Mucosa of descending colon (tissue), 3 donors: Measurements from ENCODE around the gene PTPRM. TPM values are rescaled to one million over a fixed set of nuclear protein-coding genes. Genes with fewer than 3 reads are reported as not detected.
A peak's percentile ranks its signal among the peaks of the same experiment; 100 is the strongest.

Experiments used
- ATAC-seq: fragments of 200-7000 bp; cut with Tn5 transposase; one replicate; pipeline ENCODE4 v1.9.1; 2020; ENCODE audit warnings: mild to moderate bottlenecking, moderate library complexity
- DNase-seq, 3 donors: peaks; one replicate each; pipeline ENCODE4 v3.0.0-alpha.2; 2020
- H3K36me3 ChIP-seq: fragments of 200-600 bp; one replicate; pipeline ENCODE4 v1.8.0; 2021; ENCODE audit warnings: low read depth, mild to moderate bottlenecking
- H3K4me1 ChIP-seq: fragments of 200-600 bp; one replicate; pipeline ENCODE4 v1.8.0; 2021; ENCODE audit warnings: low read depth, mild to moderate bottlenecking
- H3K4me3 ChIP-seq: fragments of 200-600 bp; one replicate; pipeline ENCODE4 v1.8.0; 2021; ENCODE audit warnings: mild to moderate bottlenecking
- H3K9me3 ChIP-seq: fragments of 200-600 bp; one replicate; pipeline ENCODE4 v1.8.0; 2021; ENCODE audit warnings: mild to moderate bottlenecking
- intact Hi-C, 2 donors: fragments of 100-400 bp; cut with DNase I in 1 of 2; cut with micrococcal nuclease in 1 of 2; formaldehyde crosslinking; loops; one replicate each; pipeline versions ENCODE4 v1.11.0 to v1.11.1; 2022; cut with DNase I, micrococcal nuclease
- total RNA-seq, 3 donors: library from RNA; stranded (reverse); fragmentation: NEBNext Ultra II Directional in 2 of 3; extraction: Animal tissue kit (Norgen Biotek cat#: 25700) in 2 of 3; gene quantifications; one replicate each; pipeline versions ENCODE4 v1.2.1 to v1.2.4, GENCODE V29; 2021 to 2023
- TF ChIP-seq, protein P1 (sequence below): fragments of 200-600 bp; IDR thresholded peaks from one replicate; pipeline ENCODE4 v1.8.0; 2022; ENCODE audit warnings: antibody characterized with exemption, mild to moderate bottlenecking
- donor health status: DM: no; HTN: no; CAD: no; lungs with moderate emphysema.
- donor health status: DM: no; HTN: no; CAD: no.
- donor health status: DM: no; HTN: yes; CAD: no.

PTPRM gene
- total RNA-seq, 3 donors from 2014 or later, result 15.3 to 41.1 (median 19.6) TPM

DNA sequence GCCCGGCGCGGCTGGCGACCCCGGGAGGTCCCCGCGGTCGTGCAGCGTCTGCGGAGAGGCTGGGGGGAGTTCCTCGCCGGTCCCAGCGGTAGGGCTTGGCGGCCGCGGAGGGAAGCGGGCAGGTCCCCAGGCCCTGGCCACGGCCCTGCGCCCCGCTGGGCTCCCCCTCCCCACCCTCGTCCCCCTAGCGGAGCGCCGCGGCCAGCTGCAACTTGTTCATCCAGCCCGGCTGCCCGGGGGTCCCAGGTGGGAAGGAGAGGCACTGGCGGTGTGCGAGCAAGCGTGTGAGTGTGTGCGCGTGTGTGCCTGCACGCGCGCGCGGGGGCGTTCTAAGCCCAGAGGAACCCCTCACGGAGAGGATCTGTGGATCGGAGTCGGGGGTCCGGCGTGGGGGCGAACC is 1.3 kb downstream of the PTPRM start:
- H3K4me1 ChIP-seq, result no peaks in the 10 kb centered on the region
- DNase-seq (peak; percentile 23 to 52 (median 44)), ATAC-seq (no peak)
- H3K36me3 ChIP-seq, result no peaks in the 10 kb centered on the region
- H3K9me3 ChIP-seq, result no peaks in the 10 kb centered on the region
- H3K4me3 ChIP-seq, result peak overlapping the region; percentile 30
- TF ChIP-seq, protein P1, sequence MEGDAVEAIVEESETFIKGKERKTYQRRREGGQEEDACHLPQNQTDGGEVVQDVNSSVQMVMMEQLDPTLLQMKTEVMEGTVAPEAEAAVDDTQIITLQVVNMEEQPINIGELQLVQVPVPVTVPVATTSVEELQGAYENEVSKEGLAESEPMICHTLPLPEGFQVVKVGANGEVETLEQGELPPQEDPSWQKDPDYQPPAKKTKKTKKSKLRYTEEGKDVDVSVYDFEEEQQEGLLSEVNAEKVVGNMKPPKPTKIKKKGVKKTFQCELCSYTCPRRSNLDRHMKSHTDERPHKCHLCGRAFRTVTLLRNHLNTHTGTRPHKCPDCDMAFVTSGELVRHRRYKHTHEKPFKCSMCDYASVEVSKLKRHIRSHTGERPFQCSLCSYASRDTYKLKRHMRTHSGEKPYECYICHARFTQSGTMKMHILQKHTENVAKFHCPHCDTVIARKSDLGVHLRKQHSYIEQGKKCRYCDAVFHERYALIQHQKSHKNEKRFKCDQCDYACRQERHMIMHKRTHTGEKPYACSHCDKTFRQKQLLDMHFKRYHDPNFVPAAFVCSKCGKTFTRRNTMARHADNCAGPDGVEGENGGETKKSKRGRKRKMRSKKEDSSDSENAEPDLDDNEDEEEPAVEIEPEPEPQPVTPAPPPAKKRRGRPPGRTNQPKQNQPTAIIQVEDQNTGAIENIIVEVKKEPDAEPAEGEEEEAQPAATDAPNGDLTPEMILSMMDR, result no peak
- intact Hi-C loops, result loop anchor here in 1 of 2 donors (10.0 kb wide), 1 partner anchor 284 kb away; no protein-coding TSS in a partner anchor

DNA sequence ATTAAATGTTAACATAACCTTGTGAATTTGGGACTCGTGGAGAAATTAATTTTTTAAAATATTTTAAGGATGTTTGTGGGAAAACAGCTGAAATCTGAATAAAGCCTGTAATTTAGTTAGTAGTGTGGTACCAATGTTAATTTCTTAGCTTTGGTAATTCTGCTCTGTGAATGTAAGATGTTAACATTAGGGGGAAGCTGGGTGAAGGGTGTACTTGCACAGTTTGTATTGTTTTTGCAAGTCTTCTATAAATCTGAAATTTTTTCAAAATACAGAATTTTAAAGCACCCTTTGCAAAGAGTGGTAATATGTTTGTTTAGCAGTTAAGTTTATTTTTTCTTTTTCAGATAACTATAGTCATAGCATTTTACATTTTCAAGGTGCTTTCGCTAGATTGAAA is 4.5 kb downstream of the PTPRM start:
- H3K9me3 ChIP-seq, result no peaks in the 10 kb centered on the region
- ATAC-seq, result no peak
- TF ChIP-seq, protein P1, result no peak

GRCh38 chr18:7572822-7573221 is 5.7 kb downstream of the PTPRM start:
- no peaks in the 10 kb centered on the region for H3K4me1 ChIP-seq
- no peaks in the 10 kb centered on the region for H3K9me3 ChIP-seq
- DNase-seq (no peak), ATAC-seq (no peak)
- H3K4me3 ChIP-seq, result no peak overlapping the region
- TF ChIP-seq, protein P1, result no peak
- intact Hi-C loops, result no loop called here
- no peaks in the 10 kb centered on the region for H3K36me3 ChIP-seq

More for the DNA sequence above, 4.5 kb downstream of the PTPRM start:
- no peak for DNase-seq
- Histone ChIP-seq H3K36me3 (no peaks in the 10 kb centered on the region), H3K4me3 (no peak overlapping the region), H3K4me1 (no peaks in the 10 kb centered on the region)
- intact Hi-C loops, result no loop called here

GRCh38 chr18:7575465-7576028 is 8.4 kb downstream of the PTPRM start:
- ATAC-seq (no peak), DNase-seq (no peak)
- Histone ChIP-seq H3K9me3 (no peaks in the 10 kb centered on the region), H3K36me3 (no peaks in the 10 kb centered on the region), H3K4me1 (no peaks in the 10 kb centered on the region), H3K4me3 (no peak overlapping the region)
- intact Hi-C loops, result no loop called here
- TF ChIP-seq, protein P1, result no peak

DNA sequence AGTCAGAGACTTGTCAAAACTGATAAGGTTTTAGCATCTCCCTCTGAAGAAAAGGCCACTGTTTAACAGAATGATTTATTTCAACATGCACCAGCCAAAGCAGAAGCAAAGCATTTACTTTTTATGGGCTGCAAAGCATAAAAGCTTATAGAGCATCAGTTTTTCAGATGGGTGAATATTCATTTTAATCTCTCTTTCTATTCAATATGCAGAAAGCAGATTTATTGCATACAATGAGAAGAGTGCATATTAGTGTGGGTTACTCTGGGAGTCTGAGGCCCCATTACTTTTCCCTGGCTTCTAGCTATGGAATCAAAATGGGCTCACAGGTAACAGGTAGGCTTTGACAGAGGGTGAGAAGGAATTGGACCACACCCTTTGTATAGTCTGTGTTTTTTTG is 9.0 kb downstream of the PTPRM start:
- intact Hi-C loops, result no loop called here

More for the DNA sequence above, 9.0 kb downstream of the PTPRM start:
- H3K4me1 ChIP-seq, result no peaks in the 10 kb centered on the region
- TF ChIP-seq, protein P1, result no peak
- H3K4me3 ChIP-seq, result no peak overlapping the region
- ATAC-seq, result no peak
- no peaks in the 10 kb centered on the region for H3K9me3 ChIP-seq
- no peaks in the 10 kb centered on the region for H3K36me3 ChIP-seq
- DNase-seq, result no peak
